Stimulated activated CD4-positive, alpha-beta T cell treated with anti-CD3 and anti-CD28 coated beads, Interleukin-12 subunit alpha, Interleukin-12 subunit beta, amount 100 ng/mL, for 48 hours (primary cell): Measurements from ENCODE around the gene EFCAB8.

Experiments used
- DNase-seq, 3 donors: peaks; one replicate each; pipeline ENCODE4 v3.0.0-alpha.2; 2020; ENCODE audit warnings: low read depth in 2 of 3, low spot score in 1 of 3

EFCAB8 gene

GRCh38 chr20:33005908-33006775 lies 147.4 kb downstream of the EFCAB8 start:
- no peak for DNase-seq

GRCh38 chr20:33006776-33007375 lies 148.2 kb downstream of the EFCAB8 start:
- no peak for DNase-seq

- DNase-seq: no peak
These were observed 148.9 kb downstream of the EFCAB8 start, which contains the start of gene BPIFB2 for GRCh38 chr20:33007376-33008335. TSS of gene BPIFB2 (plus strand) at chr20:33007704. CDS start at chr20:33008575, 871 bp downstream.

- no peak for DNase-seq
These were observed 149.9 kb downstream of the EFCAB8 start for GRCh38 chr20:33008336-33009213.

- DNase-seq: no peak
These were observed 150.8 kb downstream of the EFCAB8 start for GRCh38 chr20:33009214-33010132.

- no peak for DNase-seq
These were observed 151.4 kb downstream of the EFCAB8 start for GRCh38 chr20:33010133-33010504.

GRCh38 chr20:33010674-33011449 lies 152.1 kb downstream of the EFCAB8 start:
- no peak for DNase-seq
